Ovary (tissue), 3 donors: ENCODE measurements around the gene ZSCAN26.

Source experiments
- CTCF ChIP-seq, 3 donors: fragments of 450-650 bp in 2 of 3; fragments of 200-600 bp in 1 of 3; IDR thresholded peaks; one replicate each; pipeline versions ENCODE4 v1.5.1 to v1.8.0; 2016 to 2022; ENCODE audit warnings: antibody characterized with exemption in 3 of 3, mild to moderate bottlenecking in 1 of 3
- POLR2A ChIP-seq: fragments of 450-650 bp; IDR thresholded peaks from one replicate; pipeline ENCODE4 v1.6.1; 2017; ENCODE audit warnings: antibody characterized with exemption, mild to moderate bottlenecking, moderate library complexity
- donor health status: DM: no; HTN: no; CAD: no.

DNA sequence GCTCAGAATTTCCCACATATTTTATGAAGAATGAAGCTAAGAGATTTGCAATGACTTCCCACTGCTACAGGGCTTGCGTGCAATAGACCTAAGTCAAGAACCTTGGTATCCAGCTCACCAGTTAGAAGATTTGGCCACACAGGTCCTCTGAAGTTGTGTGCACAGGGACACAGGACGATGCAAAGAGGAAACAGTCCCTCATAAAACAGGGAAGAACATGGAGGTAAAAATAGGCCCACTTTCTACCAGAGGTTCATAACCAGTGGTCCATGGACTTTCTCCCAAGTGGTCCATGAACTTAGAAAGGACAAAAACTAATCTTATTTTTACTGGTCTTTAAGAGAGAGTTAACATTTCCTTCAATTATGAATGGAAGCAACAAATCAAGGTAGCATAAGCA lies 16.2 kb upstream of the ZSCAN26 start:
- TF ChIP-seq CTCF (IDR thresholded peaks at IDR 0.05) (no peak), POLR2A (no peak)
